ENCODE results near the gene CTIF. TPM values are rescaled to one million over a fixed set of nuclear protein-coding genes. Genes with fewer than 3 reads are reported as not detected.
"Not testable (repeated sequence)": the region's sequence is repeated elsewhere in the genome, so short reads cannot be mapped to it uniquely, and the experiment has no call there.

Gene CTIF
- total RNA-seq, 2 experiments from 2014 or later = 3.2 to 3.5 TPM

- ChIA-PET CTCF (interaction anchor here (1.2 to 1.6 kb wide), 2 partner anchors 20 to 35 kb away, joined by 3 to 5 read pairs; no protein-coding TSS in a partner anchor), POLR2A (interaction anchor here (0.6 to 1.8 kb wide), 5 partner anchors 41 to 84 kb away, joined by 3 to 7 read pairs (median 4); no protein-coding TSS in a partner anchor)
- TF ChIP-seq, protein P1, sequence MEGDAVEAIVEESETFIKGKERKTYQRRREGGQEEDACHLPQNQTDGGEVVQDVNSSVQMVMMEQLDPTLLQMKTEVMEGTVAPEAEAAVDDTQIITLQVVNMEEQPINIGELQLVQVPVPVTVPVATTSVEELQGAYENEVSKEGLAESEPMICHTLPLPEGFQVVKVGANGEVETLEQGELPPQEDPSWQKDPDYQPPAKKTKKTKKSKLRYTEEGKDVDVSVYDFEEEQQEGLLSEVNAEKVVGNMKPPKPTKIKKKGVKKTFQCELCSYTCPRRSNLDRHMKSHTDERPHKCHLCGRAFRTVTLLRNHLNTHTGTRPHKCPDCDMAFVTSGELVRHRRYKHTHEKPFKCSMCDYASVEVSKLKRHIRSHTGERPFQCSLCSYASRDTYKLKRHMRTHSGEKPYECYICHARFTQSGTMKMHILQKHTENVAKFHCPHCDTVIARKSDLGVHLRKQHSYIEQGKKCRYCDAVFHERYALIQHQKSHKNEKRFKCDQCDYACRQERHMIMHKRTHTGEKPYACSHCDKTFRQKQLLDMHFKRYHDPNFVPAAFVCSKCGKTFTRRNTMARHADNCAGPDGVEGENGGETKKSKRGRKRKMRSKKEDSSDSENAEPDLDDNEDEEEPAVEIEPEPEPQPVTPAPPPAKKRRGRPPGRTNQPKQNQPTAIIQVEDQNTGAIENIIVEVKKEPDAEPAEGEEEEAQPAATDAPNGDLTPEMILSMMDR (IDR thresholded peaks at IDR 0.05) = no peak
- peaks cover 36% of the 10 kb centered on the region for H3K4me1 Mint-ChIP-seq (ENCODE audit: low read depth)
- H3K4me3 Mint-ChIP-seq = no peak overlapping the region
- no peaks in the 10 kb centered on the region for H3K36me3 Mint-ChIP-seq (ENCODE audit: low read depth)
- peaks cover 7% of the 10 kb centered on the region for H3K9me3 Mint-ChIP-seq
- intact Hi-C loops (cut with micrococcal nuclease) = no loop called here
- peak overlapping the region; percentile 92 for H3K27ac Mint-ChIP-seq
- no peak for DNase-seq
- H3K27me3 Mint-ChIP-seq = no peaks in the 10 kb centered on the region
- ATAC-seq = no peak
Measured at GRCh38 chr18:48869591-48869990, 330.8 kb downstream of the CTIF start.

DNA sequence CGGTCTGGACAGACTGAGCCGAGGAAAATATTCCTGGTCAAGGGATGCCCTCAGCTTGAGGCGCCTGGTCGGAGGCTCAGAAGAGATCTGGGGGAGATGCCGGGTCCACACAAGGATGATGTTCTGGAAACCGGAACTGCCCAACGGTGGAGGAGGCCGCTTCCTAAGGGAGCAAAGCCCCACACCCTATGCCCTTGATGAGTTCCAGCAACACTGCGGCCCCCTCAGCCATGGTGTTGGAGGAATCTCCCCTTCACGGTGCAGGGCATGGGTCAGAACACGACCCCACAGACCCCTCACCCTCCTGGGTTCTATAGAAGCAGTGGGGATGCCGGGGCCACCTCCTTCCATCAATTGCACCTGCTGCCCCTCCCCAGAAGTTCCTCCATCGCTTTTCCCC is 332.1 kb downstream of the CTIF start:
- POLR2A ChIA-PET; intact Hi-C loops (cut with micrococcal nuclease); DNase-seq; H3K9me3 Mint-ChIP-seq; H3K27ac Mint-ChIP-seq; CTCF ChIA-PET; ATAC-seq; H3K36me3 Mint-ChIP-seq (ENCODE audit: low read depth); H3K4me3 Mint-ChIP-seq; H3K27me3 Mint-ChIP-seq: not testable (repeated sequence)
- H3K4me1 Mint-ChIP-seq (ENCODE audit: low read depth) = peaks cover 36% of the 10 kb centered on the region

- Mint-ChIP-seq H3K36me3 (ENCODE audit: low read depth) (no peaks in the 10 kb centered on the region), H3K27ac (no peak overlapping the region), H3K27me3 (no peaks in the 10 kb centered on the region), H3K9me3 (no peaks in the 10 kb centered on the region), H3K4me1 (ENCODE audit: low read depth) (peaks cover 36% of the 10 kb centered on the region), H3K4me3 (no peak overlapping the region)
- no peak for DNase-seq
- intact Hi-C loops (cut with micrococcal nuclease) = no loop called here
- POLR2A ChIA-PET = no interaction called here
- TF ChIP-seq, protein P1 (IDR thresholded peaks at IDR 0.05) = no peak
- no peak for ATAC-seq
- CTCF ChIA-PET = no interaction called here
Measured at GRCh38 chr18:48871391-48872166, 332.7 kb downstream of the CTIF start.

- Mint-ChIP-seq H3K4me1 (ENCODE audit: low read depth) (peaks cover 36% of the 10 kb centered on the region), H3K9me3 (no peaks in the 10 kb centered on the region), H3K27me3 (no peaks in the 10 kb centered on the region), H3K4me3 (no peak overlapping the region), H3K27ac (no peak overlapping the region), H3K36me3 (ENCODE audit: low read depth) (no peaks in the 10 kb centered on the region)
- POLR2A ChIA-PET = no interaction called here
- no peak for ATAC-seq
- TF ChIP-seq, protein P1 (IDR thresholded peaks at IDR 0.05) = no peak
- intact Hi-C loops (cut with micrococcal nuclease) = no loop called here
- DNase-seq = no peak
- CTCF ChIA-PET = no interaction called here
Measured at GRCh38 chr18:48872234-48873145, 333.7 kb downstream of the CTIF start.

DNA sequence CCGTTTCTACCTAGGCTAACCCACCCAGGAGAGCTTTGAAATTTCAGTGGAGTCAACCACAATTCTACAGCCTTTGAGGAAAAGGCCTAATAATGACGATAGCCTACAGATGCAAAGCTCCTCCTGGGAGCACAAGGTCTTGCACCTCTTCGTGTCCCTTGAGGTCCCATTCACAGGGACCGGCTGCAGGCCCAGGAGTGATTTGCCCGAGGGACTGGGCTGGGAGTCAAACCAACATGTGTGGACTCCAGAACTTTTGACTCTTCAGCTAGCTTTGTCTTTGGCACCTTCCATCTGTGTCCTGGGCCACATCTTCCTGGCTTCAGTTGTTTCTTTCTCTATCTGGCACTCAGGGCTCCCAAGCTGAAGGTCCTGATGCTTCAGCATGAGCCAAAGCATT is 335.4 kb downstream of the CTIF start:
- H3K36me3 Mint-ChIP-seq (ENCODE audit: low read depth) = no peaks in the 10 kb centered on the region
- DNase-seq (no peak), ATAC-seq (no peak)
- intact Hi-C loops (cut with micrococcal nuclease) = no loop called here
- peaks cover 21% of the 10 kb centered on the region for H3K4me1 Mint-ChIP-seq (ENCODE audit: low read depth)
- H3K4me3 Mint-ChIP-seq = no peak overlapping the region
- no peak overlapping the region for H3K27ac Mint-ChIP-seq
- TF ChIP-seq, protein P1 (IDR thresholded peaks at IDR 0.05) = no peak
- CTCF ChIA-PET = interaction anchor here (1.1 kb wide), 1 partner anchor 97 kb away, joined by 3 read pairs; no protein-coding TSS in a partner anchor
- no peaks in the 10 kb centered on the region for H3K27me3 Mint-ChIP-seq
- POLR2A ChIA-PET = interaction anchor here (0.8 to 1.8 kb wide), 2 partner anchors 16 to 78 kb away, joined by 3 to 5 read pairs; no protein-coding TSS in a partner anchor
- no peaks in the 10 kb centered on the region for H3K9me3 Mint-ChIP-seq
